Measurements from ENCODE around the gene SERINC5. TPM values are rescaled to one million over a fixed set of nuclear protein-coding genes. Genes with fewer than 3 reads are reported as not detected.
"Not testable (repeated sequence)": the region's sequence is repeated elsewhere in the genome, so short reads cannot be mapped to it uniquely, and the experiment has no call there.

SERINC5 gene
- total RNA-seq (10 to 100 TPM; 13.2 to 21.9 (median 15.8) TPM), polyA plus RNA-seq (1 to 10 TPM; 2.3 to 2.7 TPM)
- long read RNA-seq, donor 1, partial matches to known transcripts: 1 of 5 reads
- long read RNA-seq, donor 1, other reads (novel, unspliced or antisense): 4 of 5 reads
- long read RNA-seq, donor 2, full-length matches to known transcripts: 1 of 7 reads
- long read RNA-seq, donor 2, partial matches to known transcripts: 3 of 7 reads
- long read RNA-seq, donor 2, other reads (novel, unspliced or antisense): 3 of 7 reads
- long read RNA-seq, donor 3, full-length matches to known transcripts: 1 of 15 reads
- long read RNA-seq, donor 3, partial matches to known transcripts: 1 of 15 reads
- long read RNA-seq, donor 3, other reads (novel, unspliced or antisense): 13 of 15 reads

GRCh38 chr5:80255811-80256712 lies at the start of gene SERINC5:
SERINC5 (minus strand) TSS chr5:80256048; CDS start chr5:80255922, 126 bp downstream.
- ATAC-seq (peak; percentile 89 to 95 (median 93)), DNase-seq (peak; percentile 87 to 88)
- H3K4me1 ChIP-seq: peaks cover 11 to 52% (median 35%) of the 10 kb centered on the region in 9 donors
- 0 to 1% methylated on average over 80 to 87 of the region's 87 CpGs for WGBS, 2 donors
- no peaks in the 10 kb centered on the region for H3K27me3 ChIP-seq
- peak within 1 kb of the TSS; percentile 70 to 97 (median 80) for H3K4me3 ChIP-seq
- H3K9me3 ChIP-seq: no peaks in the 10 kb centered on the region
- no peak for TF ChIP-seq CTCF (IDR thresholded peaks at IDR 0.05)
- H3K36me3 ChIP-seq: no peaks in the 10 kb centered on the region
- intact Hi-C loops (cut with DNase I): loop anchor here in 8 of 10 donors (2.0 to 10.0 kb wide), 12 partner anchors 51 to 741 kb away; partner anchors contain the start of genes ZFYVE16 (in 2 of the 8) and HOMER1 (in 1 of the 8)
- peak within 1 kb of the TSS; percentile 82 to 100 (median 94) for H3K27ac ChIP-seq

- Histone ChIP-seq H3K27ac (no peak overlapping the region), H3K27me3 (no peaks in the 10 kb centered on the region), H3K9me3 (no peaks in the 10 kb centered on the region), H3K4me3 (no peak overlapping the region), H3K36me3 (no peaks in the 10 kb centered on the region), H3K4me1 (no peaks in the 10 kb centered on the region)
- no peak for TF ChIP-seq CTCF (IDR thresholded peaks at IDR 0.05)
- WGBS, 2 donors: 94 to 99% methylated on average over 11 of the region's 11 CpGs
- DNase-seq (no peak), ATAC-seq (no peak)
- intact Hi-C loops (cut with DNase I): no loop called here
Measured at GRCh38 chr5:80302636-80303035, 46.8 kb upstream of the SERINC5 start.

- ATAC-seq; intact Hi-C loops (cut with DNase I); H3K4me1 ChIP-seq; H3K36me3 ChIP-seq; H3K9me3 ChIP-seq; H3K27ac ChIP-seq; DNase-seq; H3K27me3 ChIP-seq; H3K4me3 ChIP-seq: not testable (repeated sequence)
- 94 to 97% methylated on average over 7 to 19 of the region's 34 CpGs for WGBS, 2 donors
Measured at GRCh38 chr5:80301342-80301741, 45.5 kb upstream of the SERINC5 start.

GRCh38 chr5:80300796-80301195 lies 44.9 kb upstream of the SERINC5 start:
- 97% methylated on average over 16 to 18 of the region's 27 CpGs for whole genome bisulfite sequencing, 2 donors
- ATAC-seq; intact Hi-C loops (cut with DNase I): not testable (repeated sequence)

GRCh38 chr5:80300125-80300524 lies 44.3 kb upstream of the SERINC5 start:
- DNase-seq: no peak
- no peaks in the 10 kb centered on the region for H3K9me3 ChIP-seq
- H3K4me3 ChIP-seq: no peak overlapping the region
- 83% methylated on average over 8 of the region's 8 CpGs for WGBS, 2 donors
- no peak for TF ChIP-seq CTCF (IDR thresholded peaks at IDR 0.05)
- ATAC-seq: no peak
- intact Hi-C loops (cut with DNase I): no loop called here
- no peak overlapping the region for H3K27ac ChIP-seq
- no peaks in the 10 kb centered on the region for H3K4me1 ChIP-seq
- no peaks in the 10 kb centered on the region for H3K27me3 ChIP-seq
- H3K36me3 ChIP-seq: no peaks in the 10 kb centered on the region

More at GRCh38 chr5:80300796-80301195, 44.9 kb upstream of the SERINC5 start:
- H3K4me1 ChIP-seq, H3K4me3 ChIP-seq, DNase-seq, H3K36me3 ChIP-seq, H3K9me3 ChIP-seq, H3K27me3 ChIP-seq, H3K27ac ChIP-seq: not testable (repeated sequence)
